KMS-11 (cell line): ENCODE results near the gene ASH1L.

Source experiments
- H2AFZ ChIP-seq: fragments of 200-600 bp; sonication (generic); 2 replicates; pipeline ENCODE4 v1.6.1; 2016; ENCODE audit warnings: antibody characterized with exemption, mixed run types, low read depth
- H3K27ac ChIP-seq: fragments of 200-600 bp; sonication (generic); 2 replicates; pipeline ENCODE4 v1.6.1; 2016; ENCODE audit warnings: mild to moderate bottlenecking, mixed run types
- H3K27me3 ChIP-seq: fragments of 200-600 bp; sonication (generic); 2 replicates; pipeline ENCODE4 v1.6.1; 2017; ENCODE audit warnings: mild to moderate bottlenecking, low read depth, mixed run types, moderate library complexity; ENCODE audit not compliant: insufficient read depth
- H3K36me3 ChIP-seq: fragments of 200-600 bp; sonication (generic); 2 replicates; pipeline ENCODE4 v1.6.1; 2017; ENCODE audit warnings: mild to moderate bottlenecking, mixed run types; ENCODE audit not compliant: insufficient read depth
- H3K4me1 ChIP-seq: fragments of 200-600 bp; sonication (generic); 2 replicates; pipeline ENCODE4 v1.6.1; 2016; ENCODE audit warnings: mild to moderate bottlenecking, low read depth, mixed run types; ENCODE audit not compliant: poor library complexity, severe bottlenecking
- H3K4me2 ChIP-seq: fragments of 200-600 bp; sonication (generic); 2 replicates; pipeline ENCODE4 v1.7.0; 2016; ENCODE audit warnings: mild to moderate bottlenecking, mixed run types
- H3K4me3 ChIP-seq: fragments of 200-600 bp; sonication (generic); IDR thresholded peaks from 2 replicates; pipeline ENCODE4 v1.6.1; 2017; ENCODE audit warnings: low read depth, low read length, mixed read lengths; ENCODE audit not compliant: insufficient read depth
- H3K79me2 ChIP-seq: fragments of 200-600 bp; sonication (generic); 2 replicates; pipeline ENCODE4 v1.6.1; 2016; ENCODE audit warnings: low read depth, mixed run types; ENCODE audit not compliant: insufficient read depth
- H3K9ac ChIP-seq: fragments of 200-600 bp; sonication (generic); 2 replicates; pipeline ENCODE4 v1.6.1; 2016; ENCODE audit warnings: mild to moderate bottlenecking, mixed run types
- H4K20me1 ChIP-seq: fragments of 200-600 bp; sonication (generic); 2 replicates; pipeline ENCODE4 v1.6.1; 2016; ENCODE audit warnings: mild to moderate bottlenecking, mixed run types; ENCODE audit not compliant: insufficient read depth
- TF ChIP-seq, protein P1 (sequence below): fragments of 200-600 bp; sonication (generic); conservative IDR thresholded peaks from 2 replicates; pipeline ENCODE4 v1.6.1; 2017; ENCODE audit warnings: low read depth, mild to moderate bottlenecking, antibody characterized with exemption, low read length, moderate library complexity, mixed read lengths

ASH1L gene

GRCh38 chr1:155352631-155353030, 210.0 kb downstream of the ASH1L start:
- Histone ChIP-seq H2AFZ (no peak overlapping the region), H3K27ac (no peak overlapping the region), H3K4me1 (no peaks in the 10 kb centered on the region), H3K9ac (no peak overlapping the region), H3K4me3 (no peak overlapping the region), H4K20me1 (no peaks in the 10 kb centered on the region), H3K27me3 (no peaks in the 10 kb centered on the region), H3K36me3 (peaks cover 48% of the 10 kb centered on the region), H3K4me2 (no peak overlapping the region), H3K79me2 (no peaks in the 10 kb centered on the region)
- TF ChIP-seq, protein P1, sequence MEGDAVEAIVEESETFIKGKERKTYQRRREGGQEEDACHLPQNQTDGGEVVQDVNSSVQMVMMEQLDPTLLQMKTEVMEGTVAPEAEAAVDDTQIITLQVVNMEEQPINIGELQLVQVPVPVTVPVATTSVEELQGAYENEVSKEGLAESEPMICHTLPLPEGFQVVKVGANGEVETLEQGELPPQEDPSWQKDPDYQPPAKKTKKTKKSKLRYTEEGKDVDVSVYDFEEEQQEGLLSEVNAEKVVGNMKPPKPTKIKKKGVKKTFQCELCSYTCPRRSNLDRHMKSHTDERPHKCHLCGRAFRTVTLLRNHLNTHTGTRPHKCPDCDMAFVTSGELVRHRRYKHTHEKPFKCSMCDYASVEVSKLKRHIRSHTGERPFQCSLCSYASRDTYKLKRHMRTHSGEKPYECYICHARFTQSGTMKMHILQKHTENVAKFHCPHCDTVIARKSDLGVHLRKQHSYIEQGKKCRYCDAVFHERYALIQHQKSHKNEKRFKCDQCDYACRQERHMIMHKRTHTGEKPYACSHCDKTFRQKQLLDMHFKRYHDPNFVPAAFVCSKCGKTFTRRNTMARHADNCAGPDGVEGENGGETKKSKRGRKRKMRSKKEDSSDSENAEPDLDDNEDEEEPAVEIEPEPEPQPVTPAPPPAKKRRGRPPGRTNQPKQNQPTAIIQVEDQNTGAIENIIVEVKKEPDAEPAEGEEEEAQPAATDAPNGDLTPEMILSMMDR: no peak

DNA sequence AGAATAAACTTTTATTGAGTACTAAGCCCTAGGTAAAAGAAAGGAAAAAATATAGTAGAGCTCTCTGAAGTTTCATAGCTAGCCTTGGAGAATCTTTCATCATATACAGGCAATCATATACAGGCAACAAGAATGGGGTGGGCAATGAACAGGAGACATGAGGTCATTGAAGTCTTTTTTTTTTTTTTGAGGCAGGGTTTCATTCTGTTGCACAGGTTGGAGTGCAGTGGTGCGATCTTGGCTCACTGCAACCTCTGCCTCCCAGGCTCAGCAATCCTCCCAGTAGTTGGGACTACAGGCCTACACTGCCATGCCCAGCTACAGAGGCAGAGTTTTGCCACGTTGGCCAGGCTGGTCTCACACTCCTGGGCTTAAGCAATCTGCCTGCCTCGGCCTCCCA, 219.8 kb downstream of the ASH1L start:
- Histone ChIP-seq H3K4me3 (no peak overlapping the region), H3K4me1 (no peaks in the 10 kb centered on the region), H3K36me3 (peaks cover 58% of the 10 kb centered on the region; the same call in 1 of the 2 replicates), H3K9ac (no peak overlapping the region), H3K79me2 (no peaks in the 10 kb centered on the region), H3K4me2 (no peak overlapping the region), H2AFZ (no peak overlapping the region), H4K20me1 (no peaks in the 10 kb centered on the region; the same call in 1 of the 2 replicates), H3K27me3 (no peaks in the 10 kb centered on the region), H3K27ac (no peak overlapping the region)
- TF ChIP-seq, protein P1: no peak

GRCh38 chr1:155339515-155340097, 223.0 kb downstream of the ASH1L start:
- H3K9ac ChIP-seq: no peak overlapping the region
- no peaks in the 10 kb centered on the region; the same call in 1 of the 2 replicates for H4K20me1 ChIP-seq
- H3K79me2 ChIP-seq: no peaks in the 10 kb centered on the region
- no peaks in the 10 kb centered on the region for H3K27me3 ChIP-seq
- H3K36me3 ChIP-seq: peaks cover 41% of the 10 kb centered on the region; the same call in 1 of the 2 replicates
- no peak overlapping the region for H3K27ac ChIP-seq
- H3K4me3 ChIP-seq: no peak overlapping the region
- H2AFZ ChIP-seq: no peak overlapping the region
- no peaks in the 10 kb centered on the region for H3K4me1 ChIP-seq
- TF ChIP-seq, protein P1: no peak
- H3K4me2 ChIP-seq: no peak overlapping the region

DNA sequence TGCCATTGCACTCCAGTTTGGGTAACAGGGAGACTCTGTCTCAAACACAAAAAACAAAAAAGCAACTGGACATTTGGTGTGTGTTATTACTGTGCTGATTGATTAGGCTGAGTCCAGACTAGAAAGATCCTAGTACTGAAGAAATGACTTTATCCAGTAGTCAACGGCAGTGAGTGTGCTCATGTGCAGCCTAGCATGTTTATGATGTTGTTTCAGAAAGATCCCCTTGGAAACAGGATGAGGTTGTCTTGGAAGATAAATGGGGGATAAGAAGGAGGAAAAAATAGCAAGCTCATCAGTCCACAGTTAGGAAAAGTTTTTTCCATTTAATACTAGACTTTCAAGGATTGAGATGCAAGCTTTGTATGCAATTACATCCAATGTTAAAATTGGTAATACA, 227.6 kb downstream of the ASH1L start:
- Histone ChIP-seq H3K27me3 (no peaks in the 10 kb centered on the region), H3K27ac (no peak overlapping the region), H3K4me2 (no peak overlapping the region), H4K20me1 (no peaks in the 10 kb centered on the region; the same call in 1 of the 2 replicates), H2AFZ (no peak overlapping the region), H3K79me2 (no peaks in the 10 kb centered on the region), H3K4me1 (no peaks in the 10 kb centered on the region), H3K4me3 (no peak overlapping the region), H3K9ac (no peak overlapping the region), H3K36me3 (peaks cover 4% of the 10 kb centered on the region; the same call in 1 of the 2 replicates)
- TF ChIP-seq, protein P1: no peak
